Posterior cingulate gyrus (tissue), 11 donors: Measurements from ENCODE around the gene LCN15.
"Not testable (repeated sequence)": the region's sequence is repeated elsewhere in the genome, so short reads cannot be mapped to it uniquely, and the experiment has no call there.

ENCODE experiments used
- DNase-seq, 10 donors: peaks; one replicate each; pipeline versions ENCODE4 v3.0.0 to v3.0.0-alpha.2; 2020 to 2021; ENCODE audit warnings: mixed read lengths in 3 of 10
- intact Hi-C: fragments of 100-400 bp; cut with DNase I; formaldehyde crosslinking; loops from one replicate; pipeline ENCODE4 v1.15.1; 2023

The LCN15 gene

GRCh38 chr9:136784249-136784996 lies 20.1 kb upstream of the LCN15 start:
- intact Hi-C loops, result no loop called here
- DNase-seq, result peak in 2 of 10 donors; percentile 54 to 59

DNA sequence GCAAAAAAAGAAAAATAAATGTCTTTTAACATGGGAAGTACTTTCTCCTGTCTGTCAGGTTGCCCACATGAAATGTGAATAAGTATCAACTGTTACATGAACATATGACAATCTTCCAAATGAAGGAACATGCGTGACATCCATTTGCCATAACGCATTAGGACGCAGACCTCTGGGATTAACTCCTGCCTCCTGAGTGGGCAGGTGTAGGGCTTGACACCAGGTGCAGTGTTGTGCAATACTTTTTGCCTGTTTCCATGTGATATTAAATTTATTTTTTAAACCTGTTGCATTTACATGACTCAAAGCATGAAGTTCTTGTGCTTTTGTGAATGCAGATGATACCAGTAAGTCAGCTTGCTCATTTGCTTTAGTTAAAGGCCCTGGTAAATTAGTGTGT lies 18.1 kb upstream of the LCN15 start:
- intact Hi-C loops, result no loop called here
- peak in 2 of 10 donors; percentile 2 to 9 for DNase-seq

DNA sequence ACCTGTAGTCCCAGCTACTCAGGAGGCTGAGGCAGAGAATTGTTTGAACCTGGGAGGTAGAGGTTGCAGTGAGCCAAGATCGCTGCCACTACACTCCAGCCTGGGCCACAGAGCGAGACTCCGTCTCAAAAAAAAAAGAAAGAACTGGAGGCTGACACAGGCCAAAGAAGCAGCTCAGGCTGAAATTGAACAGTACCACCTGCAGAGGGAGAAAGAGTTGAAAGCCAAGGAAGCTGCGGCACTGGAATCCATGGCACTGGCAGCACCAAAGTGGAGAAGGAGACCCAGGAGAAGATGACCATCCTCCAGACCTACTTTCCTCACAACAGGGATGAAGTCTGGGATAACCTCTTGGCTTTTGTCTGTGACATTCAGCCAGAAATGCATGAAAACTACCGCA lies 15.5 kb upstream of the LCN15 start:
- intact Hi-C loops, result no loop called here
- peak in 3 of 10 donors; percentile 7 to 15 (median 9) for DNase-seq

GRCh38 chr9:136777359-136777758 lies 13.0 kb upstream of the LCN15 start:
- peak in 3 of 10 donors; percentile 8 to 43 (median 19) for DNase-seq
- intact Hi-C loops, result no loop called here

DNA sequence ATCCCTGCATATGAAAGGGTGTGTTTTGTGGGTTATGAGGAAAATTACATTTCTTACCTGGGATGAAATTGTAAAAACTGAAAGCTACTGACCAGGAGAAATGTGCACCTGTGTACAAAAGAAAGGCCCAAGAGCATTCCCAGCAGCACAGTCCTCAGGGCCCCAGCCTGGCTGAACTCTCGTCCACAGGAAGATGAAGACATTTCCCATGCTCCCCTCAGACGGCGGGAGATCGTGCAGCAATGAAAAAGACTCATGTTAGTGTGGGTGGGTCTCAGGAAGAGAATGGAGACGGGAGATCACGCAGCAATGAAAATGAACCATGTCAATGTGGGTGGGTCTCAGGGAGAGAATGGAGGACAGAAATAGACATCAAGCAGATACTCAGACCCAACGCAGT lies 12.6 kb upstream of the LCN15 start:
- intact Hi-C loops, result no loop called here
- peak in 3 of 10 donors; percentile 17 to 53 (median 48) for DNase-seq

GRCh38 chr9:136775191-136775590 lies 10.9 kb upstream of the LCN15 start:
- DNase-seq, result peak in 2 of 10 donors; percentile 50 to 66
- intact Hi-C loops, result no loop called here

GRCh38 chr9:136774416-136775045 lies 10.2 kb upstream of the LCN15 start:
- intact Hi-C loops, result no loop called here
- DNase-seq, result peak in 3 of 10 donors; percentile 27 to 64 (median 33)

GRCh38 chr9:136773386-136774044 lies 9.2 kb upstream of the LCN15 start:
- DNase-seq, result peak in 5 of 10 donors; percentile 56 to 89 (median 78)
- intact Hi-C loops, result no loop called here

DNA sequence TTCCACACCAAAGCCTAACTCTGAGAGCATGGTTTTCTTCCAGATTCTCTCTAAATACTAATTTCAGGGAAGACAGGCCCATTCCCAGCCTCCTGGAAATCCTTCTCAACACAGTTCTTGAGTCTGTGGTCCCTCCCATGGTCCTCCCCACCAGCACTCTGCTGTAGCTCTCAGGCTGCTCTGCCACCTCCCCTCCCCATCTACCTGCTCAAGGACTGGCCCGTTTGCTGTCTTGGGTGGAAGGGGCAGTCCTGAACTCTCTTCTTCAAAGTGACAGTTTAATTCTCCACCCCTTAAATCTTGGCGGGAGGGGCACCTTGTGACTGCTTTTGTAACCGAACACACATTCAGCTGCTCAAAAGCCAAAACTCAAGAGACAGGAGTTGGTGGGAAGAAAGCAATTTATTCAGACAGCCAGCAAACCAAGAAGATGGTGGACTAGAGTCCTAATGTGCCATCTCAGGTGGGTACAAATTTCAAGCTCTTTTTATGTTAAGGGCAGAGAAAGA lies 7.6 kb upstream of the LCN15 start:
- peak in 3 of 10 donors; percentile 10 to 44 (median 15) for DNase-seq
- intact Hi-C loops, result no loop called here

GRCh38 chr9:136769710-136770191 lies 5.4 kb upstream of the LCN15 start:
- DNase-seq, result peak in 6 of 10 donors; percentile 47 to 89 (median 68)
- intact Hi-C loops, result no loop called here

DNA sequence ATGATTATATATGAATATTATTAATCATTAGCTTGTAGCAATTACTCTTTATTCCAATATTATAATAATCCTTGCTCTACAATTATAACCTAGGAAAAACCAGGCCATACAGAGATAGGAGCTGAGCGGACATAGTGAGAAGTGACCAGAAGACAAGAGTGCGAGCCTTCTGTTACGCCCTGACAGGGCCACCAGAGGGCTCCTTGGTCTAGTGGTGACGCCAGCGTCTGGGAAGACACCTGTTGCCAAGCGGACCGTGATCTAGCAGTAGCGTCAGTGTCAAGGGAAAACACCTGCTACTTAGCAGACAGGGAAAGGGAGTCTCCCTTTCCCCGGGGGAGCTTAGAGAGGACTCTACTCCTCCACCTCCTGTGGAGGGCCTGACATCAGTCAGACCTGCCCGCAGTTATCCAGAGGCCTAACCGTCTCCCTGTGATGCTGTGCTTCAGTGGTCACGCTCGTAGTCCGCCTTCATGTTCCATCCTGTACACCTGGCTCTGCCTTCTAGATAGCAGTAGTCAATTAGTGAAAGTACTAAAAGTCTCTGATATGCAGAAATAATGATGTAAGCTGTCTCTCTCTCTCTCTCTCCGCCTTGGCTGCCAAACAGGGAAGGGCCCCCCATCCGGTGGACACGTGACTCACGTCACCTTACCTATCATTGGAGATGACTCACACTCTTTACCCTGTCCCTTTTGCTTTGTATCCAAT lies 2.2 kb upstream of the LCN15 start:
- intact Hi-C loops, result not testable (repeated sequence)
- DNase-seq, result peak in 8 of 10 donors; percentile 58 to 94 (median 66)

GRCh38 chr9:136765745-136766409 lies 1.6 kb upstream of the LCN15 start:
- intact Hi-C loops, result not testable (repeated sequence)
- DNase-seq, result peak in 3 of 10 donors; percentile 24 to 56 (median 52)

GRCh38 chr9:136765041-136765440 lies 723 bp upstream of the LCN15 start:
- peak in 2 of 10 donors; percentile 58 to 73 for DNase-seq
- intact Hi-C loops, result no loop called here

DNA sequence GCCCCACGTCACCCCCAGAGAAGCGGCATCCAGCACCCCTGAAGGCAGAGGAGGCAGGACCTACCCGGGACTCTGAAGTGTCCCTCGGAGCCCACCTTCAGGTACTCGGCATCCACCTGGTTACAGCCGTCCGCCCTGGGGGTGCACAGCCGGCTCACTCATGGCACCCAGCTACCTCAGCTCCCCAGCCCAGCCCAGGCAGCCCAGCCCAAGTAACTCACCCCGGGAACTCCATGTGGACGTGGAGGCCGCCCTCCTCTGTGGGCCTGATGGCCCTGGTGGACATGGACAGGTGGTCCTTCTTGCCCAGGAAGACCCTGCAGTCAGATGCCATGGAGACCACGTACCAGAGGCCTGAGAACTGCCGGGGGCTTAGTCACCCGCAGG lies 676 bp downstream of the LCN15 start:
- intact Hi-C loops, result no loop called here
- DNase-seq, result peak in 3 of 10 donors; percentile 50 to 73 (median 61)

DNA sequence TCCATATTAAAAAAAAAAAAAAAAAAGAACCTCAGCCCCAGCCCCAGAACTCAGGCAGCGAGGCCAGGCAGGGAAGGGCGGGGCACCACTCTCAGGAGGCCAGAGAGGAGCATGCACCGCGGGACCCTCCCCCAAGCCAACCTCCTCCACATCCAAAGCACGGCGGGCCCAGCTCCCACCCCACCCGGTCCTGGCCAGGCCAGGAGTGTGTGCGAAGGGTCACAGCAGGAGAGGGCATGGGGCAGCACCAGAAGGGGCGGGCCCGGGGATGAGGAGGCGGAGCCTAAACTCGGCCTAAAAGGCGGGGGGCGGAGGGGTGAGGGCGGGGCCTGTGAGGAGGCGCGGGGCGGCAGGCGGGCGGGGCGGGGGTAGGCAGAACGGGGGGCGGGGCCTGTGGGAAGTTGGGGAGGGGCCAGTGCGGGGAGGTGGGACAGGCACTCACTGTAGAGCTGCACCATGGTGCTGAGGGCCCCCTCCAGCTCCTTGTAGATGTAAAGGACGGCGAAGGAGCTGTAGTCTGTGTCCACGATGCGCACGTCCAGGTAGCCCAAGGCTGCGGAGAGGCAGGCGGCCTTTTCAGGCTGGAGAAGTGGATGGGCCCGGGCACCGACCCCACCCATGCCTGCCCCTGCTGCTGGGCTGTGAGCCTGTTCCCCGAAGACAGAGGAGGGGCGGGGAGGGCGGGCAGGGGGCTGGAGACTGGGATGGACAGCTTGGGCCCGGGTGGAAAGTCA lies 1.2 kb downstream of the LCN15 start:
- intact Hi-C loops, result no loop called here
- DNase-seq, result peak in 4 of 10 donors; percentile 2 to 75 (median 60)

- DNase-seq, result peak in 4 of 10 donors; percentile 5 to 76 (median 52)
- intact Hi-C loops, result no loop called here
These were observed 2.1 kb downstream of the LCN15 start for GRCh38 chr9:136762221-136762691.

DNA sequence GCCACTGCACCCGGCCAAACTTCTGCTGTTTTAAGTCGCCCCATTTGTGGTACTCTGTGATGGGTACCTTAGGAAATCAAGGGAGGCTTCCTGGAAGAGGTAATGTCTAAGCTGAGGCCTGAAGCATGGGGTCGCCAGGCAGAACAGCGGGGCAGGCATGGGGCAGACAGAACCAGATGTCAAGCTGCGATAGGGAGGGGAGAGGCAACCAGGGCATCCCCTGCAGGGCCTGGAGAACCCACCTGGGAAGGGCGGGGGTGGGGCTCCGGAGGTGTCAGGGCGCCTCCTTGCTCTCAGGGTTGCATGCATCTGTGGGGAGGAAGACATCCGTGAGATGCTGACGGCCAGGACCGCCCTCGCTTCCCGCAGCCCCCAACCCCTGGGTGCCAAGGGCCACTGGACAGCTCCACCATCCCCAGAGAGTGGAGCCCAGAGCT lies 2.8 kb downstream of the LCN15 start:
- peak in 4 of 10 donors; percentile 10 to 56 (median 38) for DNase-seq
- intact Hi-C loops, result no loop called here

DNA sequence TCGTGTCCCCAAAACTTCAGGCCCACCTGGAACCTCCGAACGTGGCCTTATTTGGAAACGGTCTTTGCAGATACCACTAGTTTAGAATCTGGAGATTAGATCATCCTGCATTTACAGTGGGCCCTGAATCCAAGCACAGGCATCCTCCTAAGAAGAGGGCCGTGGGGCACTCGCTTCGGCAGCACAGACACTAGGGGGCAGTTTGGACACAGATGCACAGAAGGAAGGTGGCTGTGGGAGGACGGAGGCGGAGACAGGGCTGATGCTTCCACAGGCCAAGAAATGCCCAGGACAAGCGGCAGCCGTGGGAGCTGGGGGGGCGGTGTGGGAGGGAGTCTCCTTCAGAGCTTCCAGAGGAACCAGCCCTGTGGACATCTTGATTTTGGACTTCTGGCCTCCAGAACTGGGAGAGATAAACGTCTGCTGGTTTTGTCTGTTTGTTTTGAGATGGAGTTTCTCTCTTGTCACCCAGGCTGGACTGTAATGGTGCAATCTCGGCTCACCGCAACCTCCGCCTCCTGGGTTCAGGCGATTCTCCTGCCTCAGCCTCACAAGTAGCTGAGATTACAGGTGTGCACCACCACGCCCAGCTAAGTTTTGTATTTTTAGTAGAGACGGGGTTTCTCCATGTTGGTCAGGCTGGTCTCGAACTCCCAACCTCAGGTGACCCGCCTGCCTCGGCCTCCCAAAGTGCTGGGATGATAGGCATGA lies 3.3 kb downstream of the LCN15 start:
- intact Hi-C loops, result not testable (repeated sequence)
- DNase-seq, result peak; percentile 44 to 95 (median 69)
